ENCODE data around the gene TXNL4A. TPM values are rescaled to one million over a fixed set of nuclear protein-coding genes. Genes with fewer than 3 reads are reported as not detected.

TXNL4A gene
- total RNA-seq, 1 donor from 2014 or later = 82.1 TPM

GRCh38 chr18:79935925-79936324 lies 52.4 kb downstream of the TXNL4A start:
- DNase-seq (ENCODE audit: low spot score) = peak; percentile 14

- DNase-seq (ENCODE audit: low spot score) = peak; percentile 18
These were observed 52.9 kb downstream of the TXNL4A start for GRCh38 chr18:79935499-79935898.

- DNase-seq (ENCODE audit: low spot score) = peak; percentile 13
These were observed 53.3 kb downstream of the TXNL4A start for GRCh38 chr18:79935098-79935480.

GRCh38 chr18:79934311-79935097 lies 53.9 kb downstream of the TXNL4A start:
- peak; percentile 36 for DNase-seq (ENCODE audit: low spot score)

- DNase-seq (ENCODE audit: low spot score) = peak; percentile 25
These were observed 54.6 kb downstream of the TXNL4A start for GRCh38 chr18:79933765-79934164.

GRCh38 chr18:79932907-79933306 lies 55.5 kb downstream of the TXNL4A start:
- DNase-seq (ENCODE audit: low spot score) = no peak

GRCh38 chr18:79931475-79931874 lies 56.9 kb downstream of the TXNL4A start:
- no peak for DNase-seq (ENCODE audit: low spot score)

GRCh38 chr18:79930020-79930642 lies 58.2 kb downstream of the TXNL4A start:
- no peak for DNase-seq (ENCODE audit: low spot score)

GRCh38 chr18:79928563-79928960 lies 59.8 kb downstream of the TXNL4A start:
- no peak for DNase-seq (ENCODE audit: low spot score)

GRCh38 chr18:79927607-79928562 lies 60.5 kb downstream of the TXNL4A start:
- peak; percentile 38 for DNase-seq (ENCODE audit: low spot score)

- peak; percentile 41 for DNase-seq (ENCODE audit: low spot score)
These were observed 61.4 kb downstream of the TXNL4A start for GRCh38 chr18:79926715-79927606.

- DNase-seq (ENCODE audit: low spot score) = peak; percentile 26
These were observed 62.1 kb downstream of the TXNL4A start for GRCh38 chr18:79926306-79926705.

- DNase-seq (ENCODE audit: low spot score) = peak; percentile 35
These were observed 63.3 kb downstream of the TXNL4A start for GRCh38 chr18:79924814-79925731.

GRCh38 chr18:79923896-79924585 lies 64.3 kb downstream of the TXNL4A start:
- DNase-seq (ENCODE audit: low spot score) = no peak

GRCh38 chr18:79922971-79923411 lies 65.4 kb downstream of the TXNL4A start:
- DNase-seq (ENCODE audit: low spot score) = peak; percentile 38

- peak; percentile 24 for DNase-seq (ENCODE audit: low spot score)
These were observed 66.1 kb downstream of the TXNL4A start for GRCh38 chr18:79921984-79922965.
